NCI-H69 (cell line): ENCODE measurements around the gene SH3GL1.

ENCODE experiments used
- DNase-seq: peaks from one replicate; lab custom pipeline; 2025; lab: John Stamatoyannopoulos, UW

SH3GL1 gene

DNA sequence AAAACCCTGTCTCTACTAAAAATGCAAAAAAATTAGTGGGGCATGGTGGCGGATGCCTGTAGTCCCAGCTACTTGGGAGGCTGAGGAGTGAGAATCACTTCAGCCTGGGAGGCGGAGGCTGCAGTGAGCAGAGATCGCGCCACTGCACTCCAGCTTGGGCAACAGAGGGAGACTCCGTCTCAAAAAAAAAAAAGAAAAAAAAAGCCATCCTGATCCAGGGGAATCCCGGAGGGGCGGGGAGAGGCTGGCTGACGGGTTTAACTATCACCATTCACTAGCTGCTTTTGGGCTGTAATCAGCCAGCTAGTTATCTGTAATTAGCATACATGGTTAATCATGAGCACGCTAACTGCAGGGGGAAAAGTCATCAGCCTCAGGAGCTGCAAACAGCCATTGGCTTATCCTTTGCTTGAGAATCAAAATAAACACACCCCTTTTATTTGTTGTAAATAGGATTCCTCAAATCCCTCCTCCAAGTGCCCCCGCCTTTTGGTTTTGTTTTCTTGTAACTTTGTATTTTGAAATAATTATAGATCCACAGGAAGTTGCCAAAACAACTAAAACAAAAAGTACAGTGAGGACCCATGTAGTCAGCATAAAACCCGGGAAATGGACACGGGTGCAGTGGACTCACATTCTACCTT lies 86.4 kb downstream of the SH3GL1 start:
- peak; percentile 22 for DNase-seq
